Mesodermal cell (in vitro differentiated cells): ENCODE data around the gene FLVCR2.
"Not testable (repeated sequence)": the region's sequence is repeated elsewhere in the genome, so short reads cannot be mapped to it uniquely, and the experiment has no call there.

ENCODE experiments used
- H3K27ac ChIP-seq: 2 replicates; pipeline ENCODE4 v1.7.0; 2013; ENCODE audit warnings: mild to moderate bottlenecking, low read depth, low read length, moderate library complexity; ENCODE audit not compliant: severe bottlenecking
- H3K36me3 ChIP-seq: 2 replicates; pipeline ENCODE4 v1.7.1; 2013; ENCODE audit warnings: mild to moderate bottlenecking, low read length, moderate library complexity; ENCODE audit not compliant: control insufficient read depth, insufficient read depth
- H3K4me1 ChIP-seq: one replicate; pipeline ENCODE4 v1.7.1; 2013; ENCODE audit warnings: mild to moderate bottlenecking, low read length; ENCODE audit not compliant: insufficient read depth, control insufficient read depth, poor library complexity, severe bottlenecking
- H3K4me3 ChIP-seq: 2 replicates; pipeline ENCODE4 v1.7.0; 2013; ENCODE audit warnings: low read length, control low read depth, mild to moderate bottlenecking; ENCODE audit not compliant: insufficient read depth, poor library complexity, severe bottlenecking; ENCODE audit errors: extremely low read depth
- H3K9me3 ChIP-seq: 2 replicates; pipeline ENCODE4 v1.7.1; 2013; ENCODE audit warnings: mild to moderate bottlenecking, low read length, moderate library complexity; ENCODE audit not compliant: control insufficient read depth
- WGBS, 2 experiments: methylation state at CpG; one replicate each; pipeline ENCODE4 v1.1.5; 2013; ENCODE audit warnings: missing lambda C conversion rate in 2 of 2; ENCODE audit not compliant: insufficient coverage in 2 of 2; 5-methylcytosine and 5-hydroxymethylcytosine counted together

Gene FLVCR2

DNA sequence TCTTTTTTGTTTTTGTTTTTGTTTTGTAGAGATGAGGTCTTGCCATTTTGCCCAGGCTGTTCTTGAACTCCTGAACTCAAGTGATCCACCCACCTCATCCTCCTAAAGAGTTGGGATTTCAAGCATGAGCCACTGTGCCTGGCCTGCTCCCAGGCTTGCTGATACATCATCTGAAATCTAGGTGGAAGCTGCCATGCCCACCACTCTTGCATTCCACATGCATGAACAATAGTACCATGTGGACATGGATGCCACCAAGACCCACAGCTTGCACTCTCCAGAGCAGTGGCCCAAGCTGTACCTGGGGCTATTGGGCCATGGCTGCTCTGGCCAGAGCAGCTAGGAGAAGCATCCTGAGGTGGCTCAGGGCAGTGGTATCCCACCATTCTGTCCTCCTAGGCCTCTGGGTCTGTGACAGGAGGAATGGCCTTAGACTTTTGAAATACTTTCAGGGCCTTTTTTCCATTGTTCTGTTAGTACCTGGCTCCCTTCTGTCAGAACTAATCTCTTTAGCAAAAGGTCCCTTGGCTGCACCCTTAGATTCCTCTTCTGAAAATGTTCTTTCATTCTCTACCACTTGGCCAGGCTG, 13.7 kb downstream of the FLVCR2 start:
- Histone ChIP-seq H3K36me3 (no peaks in the 10 kb centered on the region), H3K27ac (no peak overlapping the region), H3K9me3 (peaks cover 16% of the 10 kb centered on the region), H3K4me1 (no peaks in the 10 kb centered on the region), H3K4me3 (no peak overlapping the region)

DNA sequence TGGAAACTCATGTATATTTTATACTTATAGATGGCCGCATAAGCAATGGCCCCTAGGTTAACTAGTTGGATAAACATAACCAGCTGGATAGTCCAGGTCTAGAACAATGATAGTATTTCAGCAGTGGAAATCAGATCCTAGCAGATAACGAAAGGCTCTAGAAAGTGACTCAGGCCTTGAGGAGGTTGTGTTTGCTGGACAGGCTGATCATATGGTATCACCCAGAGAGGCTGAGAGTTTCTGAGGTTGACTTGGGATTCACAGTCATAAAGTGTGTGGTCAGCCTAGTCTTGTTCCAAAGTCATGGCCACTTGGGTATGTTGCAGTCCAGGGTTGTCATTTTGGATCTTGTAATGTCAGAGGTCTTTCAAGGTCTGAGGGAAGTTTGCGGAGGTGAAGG, 16.8 kb downstream of the FLVCR2 start:
- no peaks in the 10 kb centered on the region for H3K4me1 ChIP-seq
- no peaks in the 10 kb centered on the region for H3K36me3 ChIP-seq
- 81 to 100% methylated on average over 1 to 2 of the region's 3 CpGs for WGBS, 2 experiments
- no peak overlapping the region for H3K27ac ChIP-seq
- peaks cover 16% of the 10 kb centered on the region for H3K9me3 ChIP-seq
- H3K4me3 ChIP-seq: no peak overlapping the region

DNA sequence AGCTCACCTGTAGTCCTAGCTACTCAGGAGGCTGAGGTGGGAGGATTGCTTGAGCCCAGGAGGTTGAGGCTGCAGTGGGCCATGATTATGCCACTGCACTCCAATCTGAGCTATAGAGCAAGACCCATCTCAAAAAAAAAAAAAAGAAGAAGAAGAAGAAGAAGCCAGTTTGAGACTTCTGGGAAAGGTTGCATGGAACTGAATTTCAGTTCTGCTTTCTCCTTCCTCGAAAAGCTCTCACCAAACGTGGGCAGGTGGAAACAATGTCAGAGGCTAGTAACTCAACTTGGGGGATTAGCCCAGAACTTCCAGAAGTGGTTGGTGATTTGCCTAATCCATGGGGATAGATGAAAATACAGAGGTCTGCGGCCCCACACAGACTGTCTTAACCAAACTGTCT, 18.7 kb downstream of the FLVCR2 start:
- peaks cover 2% of the 10 kb centered on the region for H3K4me1 ChIP-seq
- H3K9me3 ChIP-seq: peaks cover 9% of the 10 kb centered on the region
- H3K27ac ChIP-seq: no peak overlapping the region
- WGBS, 2 experiments: 88 to 94% methylated on average over 2 of the region's 3 CpGs
- H3K36me3 ChIP-seq: no peaks in the 10 kb centered on the region
- no peak overlapping the region for H3K4me3 ChIP-seq

DNA sequence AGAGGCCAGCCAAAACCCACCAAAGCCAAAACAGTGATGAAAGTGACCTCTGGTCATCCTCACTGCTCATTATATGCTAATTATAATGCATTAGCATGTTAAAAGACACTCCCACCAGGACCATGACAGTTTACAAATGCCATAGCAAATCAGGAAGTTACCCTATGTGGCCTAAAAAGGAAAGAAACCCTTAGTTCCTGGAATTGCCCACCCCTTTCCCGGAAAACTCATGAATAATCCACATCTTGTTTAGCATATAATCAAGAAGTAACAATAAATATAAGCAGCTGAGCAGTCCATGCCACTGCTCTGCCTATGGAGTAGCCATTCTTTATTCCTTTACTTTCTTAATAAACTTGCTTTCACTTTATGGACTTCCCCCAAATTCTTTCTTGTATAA, 21.7 kb downstream of the FLVCR2 start:
- H3K4me3 ChIP-seq, H3K27ac ChIP-seq, H3K4me1 ChIP-seq, H3K9me3 ChIP-seq, H3K36me3 ChIP-seq: not testable (repeated sequence)
- WGBS, 2 experiments: 100% methylated on average over 1 of the region's 1 CpG; no CpG with 5 or more reads in 1 of the 2 experiments

DNA sequence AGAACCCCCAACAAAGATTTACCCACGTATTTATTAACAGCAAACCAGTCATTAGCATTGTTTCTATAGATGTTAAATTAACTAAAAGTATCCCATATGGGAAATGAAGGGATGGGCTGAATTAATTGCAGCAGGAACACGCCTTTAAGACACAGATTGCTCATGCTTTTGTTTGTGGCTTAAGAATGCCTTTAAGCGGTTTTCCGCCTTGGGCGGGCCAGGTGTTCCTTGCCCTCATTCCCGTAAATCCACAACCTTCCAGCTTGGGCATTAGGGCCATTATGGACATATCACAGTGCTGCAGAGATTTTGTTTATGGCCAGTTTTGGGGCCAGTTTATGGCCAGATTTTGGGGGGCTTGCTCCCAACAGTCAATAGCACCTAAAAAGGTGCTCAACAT, 22.6 kb downstream of the FLVCR2 start:
- peaks cover 13% of the 10 kb centered on the region for H3K4me1 ChIP-seq
- not testable (repeated sequence) for H3K27ac ChIP-seq, H3K9me3 ChIP-seq, H3K4me3 ChIP-seq, H3K36me3 ChIP-seq
- 89 to 92% methylated on average over 3 to 5 of the region's 6 CpGs for WGBS, 2 experiments

DNA sequence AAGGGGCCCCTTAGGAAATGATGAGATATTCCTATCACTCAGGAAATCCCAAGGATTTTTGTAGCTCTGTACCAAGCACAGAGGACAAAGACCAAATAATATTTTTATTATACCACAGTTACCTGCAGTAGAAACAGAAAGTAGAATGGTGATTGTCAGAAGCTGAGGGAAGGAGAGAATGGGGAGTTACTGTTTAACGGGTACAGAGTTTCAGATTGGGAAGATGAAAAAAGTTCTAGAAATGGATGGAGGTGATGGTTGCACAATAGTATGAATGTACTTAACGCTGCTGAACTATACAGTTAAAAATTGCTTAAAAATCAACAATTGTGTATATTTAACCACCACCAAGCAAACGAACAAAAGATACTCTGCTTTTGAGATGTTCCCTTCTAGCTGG, 24.1 kb downstream of the FLVCR2 start:
- Histone ChIP-seq H3K4me3 (no peak overlapping the region), H3K9me3 (peaks cover 3% of the 10 kb centered on the region), H3K27ac (no peak overlapping the region), H3K4me1 (peaks cover 13% of the 10 kb centered on the region), H3K36me3 (no peaks in the 10 kb centered on the region)
- 92 to 95% methylated on average over 2 of the region's 3 CpGs for WGBS, 2 experiments

DNA sequence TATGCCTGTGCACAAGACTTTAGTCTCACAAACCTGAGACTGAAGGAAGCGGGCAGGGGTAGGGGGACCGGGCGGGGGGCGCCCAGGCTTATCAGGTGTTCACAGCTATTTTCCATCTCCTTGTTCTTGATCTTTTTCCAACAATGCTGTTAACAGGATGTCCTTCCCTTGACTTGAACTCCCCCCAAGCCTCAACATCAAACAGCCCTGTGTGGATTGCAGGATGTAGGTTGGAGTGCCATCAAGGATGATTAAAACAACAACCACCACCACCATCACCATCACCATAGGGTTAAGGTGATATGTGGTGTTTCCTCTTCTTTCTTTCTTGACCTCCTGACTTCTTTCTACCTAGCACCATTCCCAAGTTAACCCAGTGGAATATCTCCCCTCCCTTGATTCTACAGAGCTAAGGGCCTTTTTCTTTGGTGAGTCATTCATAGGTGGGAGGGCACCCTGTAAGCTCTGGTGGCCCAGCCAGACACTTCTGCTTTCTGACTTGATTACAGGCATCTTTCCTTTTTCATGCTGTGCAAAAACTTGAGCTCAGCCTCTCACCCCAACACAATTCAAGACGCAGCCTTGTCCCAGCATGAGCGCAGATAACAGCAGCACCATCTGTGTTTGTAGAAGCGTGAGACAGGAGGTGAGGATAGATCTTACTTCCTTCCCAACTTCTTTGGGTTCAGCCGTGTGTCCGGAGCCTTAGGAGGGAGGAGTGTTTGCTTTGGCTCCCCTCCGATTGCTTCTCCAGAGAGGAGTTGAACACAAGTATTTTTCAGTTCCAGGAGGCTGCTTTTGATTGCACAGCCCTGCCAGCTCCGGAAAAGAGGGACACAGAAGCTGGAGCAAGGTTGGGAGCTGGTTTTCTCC, 26.8 kb downstream of the FLVCR2 start:
- Histone ChIP-seq H3K4me3 (no peak overlapping the region), H3K36me3 (no peaks in the 10 kb centered on the region), H3K9me3 (peaks cover 12% of the 10 kb centered on the region), H3K27ac (no peak overlapping the region), H3K4me1 (peaks cover 21% of the 10 kb centered on the region)
- 76 to 93% methylated on average over 3 to 8 of the region's 11 CpGs for WGBS, 2 experiments

DNA sequence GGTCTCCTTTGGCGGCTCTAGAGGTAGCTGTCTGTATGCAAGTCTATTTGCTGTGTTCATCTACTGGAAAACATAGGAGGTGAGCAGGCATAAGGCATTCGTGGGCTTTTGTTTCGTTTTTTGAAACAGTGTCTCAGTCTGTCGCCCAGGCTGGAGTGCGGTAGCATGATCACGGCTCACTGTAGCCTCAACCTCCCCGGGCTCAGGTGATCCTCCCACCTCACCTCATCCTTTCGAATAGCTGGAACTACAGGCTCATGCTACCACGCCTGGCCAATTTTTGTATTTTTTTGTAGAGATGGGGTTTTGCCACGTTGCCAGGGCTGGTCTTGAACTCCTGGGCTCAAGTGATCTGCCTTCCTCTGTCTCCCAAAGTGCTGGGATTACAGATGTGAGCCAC, 27.5 kb downstream of the FLVCR2 start:
- Histone ChIP-seq H3K4me3 (no peak overlapping the region), H3K9me3 (peaks cover 12% of the 10 kb centered on the region), H3K27ac (no peak overlapping the region), H3K4me1 (peaks cover 26% of the 10 kb centered on the region), H3K36me3 (no peaks in the 10 kb centered on the region)
- 88 to 90% methylated on average over 8 to 10 of the region's 10 CpGs for WGBS, 2 experiments

DNA sequence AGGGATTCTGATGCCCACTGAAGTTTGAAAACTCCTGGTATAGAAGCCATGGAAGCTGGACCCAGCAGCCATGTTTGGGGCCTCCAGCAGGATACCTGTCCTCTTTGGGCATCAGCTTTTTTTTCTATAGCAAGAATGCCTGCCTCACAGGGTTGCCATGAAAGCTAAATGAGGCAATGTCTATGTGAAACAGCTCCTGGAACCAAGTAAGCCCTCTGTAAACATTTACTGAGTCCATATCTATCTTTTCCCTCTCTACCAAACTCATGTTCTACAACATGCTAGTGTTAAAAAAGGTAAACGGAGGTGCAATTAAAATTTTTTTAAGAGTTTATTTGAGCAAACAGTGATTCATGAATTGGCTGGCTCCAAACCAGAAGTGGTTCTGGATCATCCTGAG, 28.6 kb downstream of the FLVCR2 start:
- Histone ChIP-seq H3K27ac (no peak overlapping the region), H3K4me3 (no peak overlapping the region), H3K9me3 (peaks cover 12% of the 10 kb centered on the region), H3K4me1 (peaks cover 28% of the 10 kb centered on the region), H3K36me3 (no peaks in the 10 kb centered on the region)
- 100% methylated on average over 1 of the region's 1 CpG for WGBS, 2 experiments

DNA sequence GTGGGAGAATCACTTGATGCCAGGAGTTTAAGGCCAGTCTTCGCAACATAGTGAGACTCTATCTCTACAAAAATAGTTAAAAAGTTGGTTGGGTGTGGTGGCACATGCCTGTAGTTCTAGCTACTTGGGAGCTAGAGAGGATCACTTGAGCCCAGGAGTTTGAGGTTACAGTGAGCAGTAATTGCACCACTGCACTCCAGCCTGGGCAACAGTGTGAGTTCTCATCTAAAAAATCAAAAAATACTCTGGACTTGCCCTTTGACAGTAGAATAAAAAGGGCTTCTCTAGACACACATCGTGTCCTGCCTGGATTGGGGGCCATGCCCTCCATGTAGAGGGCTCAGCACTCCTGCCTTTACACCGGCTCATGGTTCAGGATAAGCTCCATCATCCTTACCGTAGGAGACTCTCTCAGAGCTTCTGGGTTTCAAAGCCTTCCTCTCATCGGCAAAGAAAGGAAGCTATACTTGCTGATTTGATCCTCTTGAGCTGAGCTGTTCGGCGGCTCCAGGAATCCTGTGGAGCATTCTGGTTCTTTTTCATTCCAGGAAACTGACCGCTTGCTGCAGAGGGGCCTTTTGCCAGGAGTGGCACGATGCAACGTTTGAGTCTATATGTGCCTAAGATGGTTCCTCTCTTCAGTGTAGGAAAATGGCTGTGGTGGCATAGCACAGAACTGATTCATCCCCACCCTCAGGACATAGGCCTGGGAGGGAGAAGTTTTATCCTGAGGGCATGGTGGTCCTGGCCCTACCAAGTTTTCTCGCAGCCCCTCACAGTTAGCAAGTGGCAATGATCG, 29.6 kb downstream of the FLVCR2 start:
- no peak overlapping the region for H3K27ac ChIP-seq
- H3K4me1 ChIP-seq: peaks cover 23% of the 10 kb centered on the region
- 92 to 96% methylated on average over 10 of the region's 12 CpGs for WGBS, 2 experiments

More for the DNA sequence above, 29.6 kb downstream of the FLVCR2 start:
- H3K36me3 ChIP-seq: no peaks in the 10 kb centered on the region
- no peak overlapping the region for H3K4me3 ChIP-seq
- peaks cover 17% of the 10 kb centered on the region for H3K9me3 ChIP-seq
